HG02852 (cell line): Measurements from ENCODE around the gene PRKAR2B.
"Not testable (repeated sequence)": the region's sequence is repeated elsewhere in the genome, so short reads cannot be mapped to it uniquely, and the experiment has no call there.

Source experiments
- ATAC-seq: cut with Tn5 transposase; IDR thresholded peaks from one replicate; pipeline ENCODE4 v1.9.1; 2021; ENCODE audit warnings: mild to moderate bottlenecking, moderate library complexity; ENCODE audit not compliant: unreplicated experiment

PRKAR2B gene

GRCh38 chr7:107026166-107026565, 18.3 kb upstream of the PRKAR2B start:
- ATAC-seq, result no peak

- ATAC-seq, result no peak
These were observed 17.3 kb upstream of the PRKAR2B start for GRCh38 chr7:107027208-107027607.

GRCh38 chr7:107029061-107029763, 15.3 kb upstream of the PRKAR2B start:
- ATAC-seq, result no peak

GRCh38 chr7:107029764-107030286, 14.7 kb upstream of the PRKAR2B start:
- no peak for ATAC-seq

- ATAC-seq, result no peak
These were observed 12.5 kb upstream of the PRKAR2B start for GRCh38 chr7:107032050-107032449.

GRCh38 chr7:107032720-107033438, 11.6 kb upstream of the PRKAR2B start:
- no peak for ATAC-seq

GRCh38 chr7:107034553-107034952, 10.0 kb upstream of the PRKAR2B start:
- no peak for ATAC-seq

GRCh38 chr7:107035446-107035845, 9.1 kb upstream of the PRKAR2B start:
- no peak for ATAC-seq

GRCh38 chr7:107036535-107036934, 8.0 kb upstream of the PRKAR2B start:
- ATAC-seq, result no peak

- no peak for ATAC-seq
These were observed 6.5 kb upstream of the PRKAR2B start for GRCh38 chr7:107037717-107038603.

- ATAC-seq, result no peak
These were observed 5.2 kb upstream of the PRKAR2B start for GRCh38 chr7:107039199-107039900.

- ATAC-seq, result no peak
These were observed 3.4 kb upstream of the PRKAR2B start for GRCh38 chr7:107041097-107041496.

- not testable (repeated sequence) for ATAC-seq
These were observed 2.7 kb upstream of the PRKAR2B start for GRCh38 chr7:107041764-107042163.

GRCh38 chr7:107042326-107042910, 2.1 kb upstream of the PRKAR2B start:
- ATAC-seq, result not testable (repeated sequence)

- no peak for ATAC-seq
These were observed 1.0 kb upstream of the PRKAR2B start for GRCh38 chr7:107043491-107043890.

GRCh38 chr7:107043921-107044346, 571 bp upstream of the PRKAR2B start:
- no peak for ATAC-seq

- no peak for ATAC-seq
These were observed 873 bp downstream of the PRKAR2B start for GRCh38 chr7:107045195-107045960.

GRCh38 chr7:107045980-107046379, 1.5 kb downstream of the PRKAR2B start:
- ATAC-seq, result no peak

- no peak for ATAC-seq
These were observed 2.2 kb downstream of the PRKAR2B start for GRCh38 chr7:107046491-107047259.
